Karpas-422 (cell line): ENCODE data around the gene FARS2. TPM values are rescaled to one million over a fixed set of nuclear protein-coding genes. Genes with fewer than 3 reads are reported as not detected.

Experiments
- DNase-seq: peaks from one replicate; pipeline ENCODE4 v3.0.0-alpha.2; 2015
- H2AFZ ChIP-seq: fragments of 200-600 bp; sonication (generic); 2 replicates; pipeline ENCODE4 v1.6.1; 2014; ENCODE audit warnings: antibody characterized with exemption, low read length, mixed read lengths
- H3K27ac ChIP-seq: fragments of 200-600 bp; sonication (generic); 2 replicates; pipeline ENCODE4 v1.5.1; 2014; ENCODE audit warnings: mild to moderate bottlenecking, low read length, moderate library complexity
- H3K27me3 ChIP-seq: fragments of 200-600 bp; sonication (generic); 2 replicates; pipeline ENCODE4 v1.6.1; 2014; ENCODE audit warnings: low read length, mixed read lengths
- H3K36me3 ChIP-seq: fragments of 200-600 bp; sonication (generic); 2 replicates; pipeline ENCODE4 v1.6.1; 2014; ENCODE audit warnings: low read length, mixed read lengths; ENCODE audit not compliant: insufficient read depth
- H3K4me1 ChIP-seq: fragments of 200-600 bp; sonication (generic); 2 replicates; pipeline ENCODE4 v1.6.1; 2014; ENCODE audit warnings: mild to moderate bottlenecking, low read length, mixed read lengths
- H3K4me2 ChIP-seq: fragments of 200-600 bp; sonication (generic); 2 replicates; pipeline ENCODE4 v1.6.1; 2014; ENCODE audit warnings: low read length, low read depth, mild to moderate bottlenecking; ENCODE audit not compliant: poor library complexity, severe bottlenecking
- H3K4me3 ChIP-seq: fragments of 200-600 bp; sonication (generic); 2 replicates; pipeline ENCODE4 v1.5.1; 2014; ENCODE audit warnings: mild to moderate bottlenecking, antibody characterized with exemption, low read length, mixed read lengths
- H3K79me2 ChIP-seq: fragments of 200-600 bp; sonication (generic); 2 replicates; pipeline ENCODE4 v1.6.1; 2014; ENCODE audit warnings: mild to moderate bottlenecking, low read length, mixed read lengths
- H3K9ac ChIP-seq: fragments of 200-600 bp; sonication (generic); 2 replicates; pipeline ENCODE4 v1.6.0; 2014; ENCODE audit warnings: low read length
- H3K9me2 ChIP-seq: fragments of 200-600 bp; sonication (generic), shearing (Covaris generic); replicated peaks from 2 replicates; pipeline ENCODE4 v1.6.0; 2014; ENCODE audit warnings: mild to moderate bottlenecking, low read length, moderate library complexity; ENCODE audit not compliant: insufficient read depth
- H3K9me3 ChIP-seq: fragments of 300-700, 200-600 bp; sonication (generic); 2 replicates; pipeline ENCODE4 v1.6.1; 2014; ENCODE audit warnings: low read length, mixed read lengths
- H4K20me1 ChIP-seq: fragments of 200-600 bp; sonication (generic); 2 replicates; pipeline ENCODE4 v1.6.1; 2014; ENCODE audit warnings: mild to moderate bottlenecking, antibody characterized with exemption, low read length, low read depth; ENCODE audit not compliant: insufficient read depth
- total RNA-seq: library from RNA; depleted of rRNA; stranded (reverse); fragments of >200 nt; shearing (Covaris generic); gene quantifications from 2 replicates; pipeline ENCODE4 v1.2.3, GENCODE V29; 2014; ENCODE audit warnings: low replicate concordance

Gene FARS2
- total RNA-seq, 1 experiment from 2014 or later, result 9.0 TPM

DNA sequence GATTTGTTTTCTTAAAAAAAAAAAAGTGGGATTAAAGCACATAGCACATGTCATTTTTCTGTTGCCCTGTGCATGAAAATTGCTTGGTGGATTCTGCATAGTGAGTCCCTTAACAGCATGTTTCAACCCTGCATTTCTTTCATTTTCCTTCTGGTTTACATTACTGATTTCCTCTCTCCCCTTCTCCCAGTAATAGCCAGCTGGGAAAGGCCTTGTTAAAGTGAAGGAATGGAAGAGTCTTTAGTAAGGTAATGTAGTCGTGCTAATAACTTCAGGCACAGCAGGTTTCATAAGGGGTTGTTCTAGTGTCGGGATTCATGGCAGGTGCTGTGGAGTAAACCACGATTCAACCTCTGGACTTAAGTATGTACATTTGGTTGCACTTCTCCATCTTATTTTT, 202.4 kb downstream of the FARS2 start:
- DNase-seq, result no peak
- H3K9me3 ChIP-seq, result no peaks in the 10 kb centered on the region
- no peaks in the 10 kb centered on the region for H3K36me3 ChIP-seq
- H3K9me2 ChIP-seq, result no peaks in the 10 kb centered on the region
- no peak overlapping the region for H3K4me3 ChIP-seq
- no peak overlapping the region for H2AFZ ChIP-seq
- H3K27me3 ChIP-seq, result no peaks in the 10 kb centered on the region; the same call in 1 of the 2 replicates
- H3K9ac ChIP-seq, result no peak overlapping the region
- H3K79me2 ChIP-seq, result no peaks in the 10 kb centered on the region
- H3K4me2 ChIP-seq, result no peak overlapping the region
- H3K4me1 ChIP-seq, result peaks cover 3% of the 10 kb centered on the region; the same call in 1 of the 2 replicates
- no peak overlapping the region for H3K27ac ChIP-seq
- peaks cover 30% of the 10 kb centered on the region for H4K20me1 ChIP-seq

DNA sequence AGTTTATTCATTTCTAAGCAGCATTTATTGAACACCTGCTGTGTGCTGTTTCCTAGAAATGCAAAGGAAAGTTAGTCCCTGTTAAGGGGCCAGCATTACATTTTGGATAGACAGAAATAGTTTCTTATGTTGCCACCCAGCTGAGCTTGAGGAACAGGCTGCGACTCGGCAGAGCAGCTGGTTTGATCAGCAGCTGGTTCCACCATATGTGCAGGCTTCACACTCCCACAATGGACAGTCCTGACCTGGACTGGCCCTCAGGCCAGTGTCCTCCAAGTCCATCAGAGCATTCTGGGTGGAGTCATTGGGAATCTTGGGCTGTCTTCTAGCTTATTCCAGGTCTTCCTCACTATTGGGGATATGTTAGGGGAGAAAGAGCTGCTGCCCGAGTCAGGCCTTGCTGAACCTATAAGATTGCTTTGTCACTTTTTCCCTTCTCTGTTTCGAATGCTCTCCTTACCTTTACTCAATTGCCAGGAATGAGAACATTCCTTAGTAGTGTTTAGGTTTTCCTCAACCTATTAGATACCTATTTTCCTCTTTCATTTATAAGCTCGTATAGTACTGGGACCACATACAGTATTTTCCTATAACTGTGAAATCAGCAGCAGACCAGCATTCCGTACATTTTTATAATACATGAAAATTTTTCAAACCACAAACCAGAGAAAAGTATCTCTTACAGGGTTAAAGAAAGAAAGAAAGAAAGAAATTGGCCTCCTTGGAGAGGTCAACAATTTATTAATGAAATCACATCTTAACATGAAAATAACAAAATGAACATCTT, 203.0 kb downstream of the FARS2 start:
- Histone ChIP-seq H3K4me1 (peaks cover 3% of the 10 kb centered on the region; the same call in 1 of the 2 replicates), H3K4me3 (no peak overlapping the region), H3K9me3 (no peaks in the 10 kb centered on the region), H3K9ac (no peak overlapping the region), H3K27me3 (no peaks in the 10 kb centered on the region; the same call in 1 of the 2 replicates), H3K27ac (no peak overlapping the region), H3K36me3 (no peaks in the 10 kb centered on the region), H3K79me2 (no peaks in the 10 kb centered on the region), H3K4me2 (no peak overlapping the region), H2AFZ (no peak overlapping the region), H4K20me1 (peaks cover 30% of the 10 kb centered on the region), H3K9me2 (no peaks in the 10 kb centered on the region)
- no peak for DNase-seq

DNA sequence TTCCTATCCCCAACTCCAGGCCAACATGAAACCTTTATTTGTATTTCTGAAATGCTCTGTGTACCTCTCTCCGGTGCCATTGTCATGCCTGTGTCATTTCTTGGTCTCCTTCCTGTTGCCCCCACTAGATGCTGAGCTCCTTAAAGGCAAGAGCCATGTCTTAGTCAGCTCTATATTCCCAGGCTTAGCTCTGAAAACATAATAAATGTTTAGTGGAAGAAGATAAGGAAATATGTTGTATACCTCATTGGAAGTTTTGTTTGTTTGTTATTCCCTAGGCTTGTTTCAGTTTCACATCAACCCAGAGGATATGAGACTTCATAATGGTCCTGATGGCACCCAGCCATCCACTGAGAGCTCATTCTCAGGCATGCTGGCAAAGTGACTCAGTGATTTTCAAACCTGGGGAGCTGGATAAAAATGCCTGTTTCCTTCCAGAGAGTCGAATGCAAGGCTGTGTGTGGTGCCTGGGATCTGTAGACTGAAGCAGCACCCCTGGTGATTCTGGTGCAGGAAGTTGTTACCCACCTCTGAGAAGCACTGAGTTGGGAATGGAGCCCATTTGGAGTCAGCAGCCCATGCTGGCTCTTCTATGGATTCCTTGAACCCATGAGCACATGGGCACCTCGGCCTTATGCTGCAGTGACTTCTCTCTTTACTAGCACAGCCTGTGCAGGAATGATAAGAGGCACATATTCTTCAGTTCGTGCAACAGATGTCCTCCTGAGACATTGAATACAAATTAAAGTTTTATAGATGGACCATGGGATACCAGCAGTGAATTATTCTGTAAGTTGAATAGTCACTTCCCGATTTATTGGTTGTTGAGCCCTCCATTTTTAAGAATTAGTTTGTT, 205.2 kb downstream of the FARS2 start:
- Histone ChIP-seq H3K4me2 (no peak overlapping the region), H3K4me1 (peaks cover 5% of the 10 kb centered on the region)

DNA sequence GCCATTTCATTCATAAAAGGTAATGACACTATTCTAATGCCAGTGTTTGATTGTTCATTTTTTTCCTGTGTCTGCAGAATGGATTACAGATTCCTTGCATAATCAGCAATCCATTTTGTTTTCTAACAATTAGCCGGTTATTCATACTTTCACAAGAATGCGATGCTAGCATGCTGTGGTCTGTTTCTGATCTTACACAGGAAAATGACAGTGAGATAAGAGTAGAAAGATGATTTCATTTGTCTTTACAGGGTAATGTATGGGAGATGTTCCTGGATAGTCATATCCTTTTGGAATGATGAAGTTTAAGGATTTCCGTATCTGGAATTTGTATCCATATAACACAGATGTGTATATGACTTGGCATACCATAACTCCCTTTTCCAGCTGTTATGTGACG, 207.3 kb downstream of the FARS2 start:
- DNase-seq, result no peak
- Histone ChIP-seq H3K27me3 (no peaks in the 10 kb centered on the region; the same call in 1 of the 2 replicates), H3K9ac (no peak overlapping the region), H3K4me2 (no peak overlapping the region), H3K4me1 (peaks cover 5% of the 10 kb centered on the region), H4K20me1 (peaks cover 20% of the 10 kb centered on the region), H3K4me3 (no peak overlapping the region), H2AFZ (no peak overlapping the region), H3K36me3 (no peaks in the 10 kb centered on the region), H3K79me2 (no peaks in the 10 kb centered on the region), H3K9me3 (no peaks in the 10 kb centered on the region), H3K9me2 (no peaks in the 10 kb centered on the region), H3K27ac (no peak overlapping the region)

More for the DNA sequence above, 205.2 kb downstream of the FARS2 start:
- H3K79me2 ChIP-seq, result no peaks in the 10 kb centered on the region
- no peak overlapping the region for H3K4me3 ChIP-seq
- no peak overlapping the region for H3K9ac ChIP-seq
- no peak overlapping the region for H2AFZ ChIP-seq
- no peak overlapping the region for H3K27ac ChIP-seq
- no peaks in the 10 kb centered on the region for H3K9me2 ChIP-seq
- DNase-seq, result no peak
- H3K36me3 ChIP-seq, result no peaks in the 10 kb centered on the region
- H4K20me1 ChIP-seq, result peaks cover 27% of the 10 kb centered on the region
- no peaks in the 10 kb centered on the region for H3K9me3 ChIP-seq
- no peaks in the 10 kb centered on the region; the same call in 1 of the 2 replicates for H3K27me3 ChIP-seq

DNA sequence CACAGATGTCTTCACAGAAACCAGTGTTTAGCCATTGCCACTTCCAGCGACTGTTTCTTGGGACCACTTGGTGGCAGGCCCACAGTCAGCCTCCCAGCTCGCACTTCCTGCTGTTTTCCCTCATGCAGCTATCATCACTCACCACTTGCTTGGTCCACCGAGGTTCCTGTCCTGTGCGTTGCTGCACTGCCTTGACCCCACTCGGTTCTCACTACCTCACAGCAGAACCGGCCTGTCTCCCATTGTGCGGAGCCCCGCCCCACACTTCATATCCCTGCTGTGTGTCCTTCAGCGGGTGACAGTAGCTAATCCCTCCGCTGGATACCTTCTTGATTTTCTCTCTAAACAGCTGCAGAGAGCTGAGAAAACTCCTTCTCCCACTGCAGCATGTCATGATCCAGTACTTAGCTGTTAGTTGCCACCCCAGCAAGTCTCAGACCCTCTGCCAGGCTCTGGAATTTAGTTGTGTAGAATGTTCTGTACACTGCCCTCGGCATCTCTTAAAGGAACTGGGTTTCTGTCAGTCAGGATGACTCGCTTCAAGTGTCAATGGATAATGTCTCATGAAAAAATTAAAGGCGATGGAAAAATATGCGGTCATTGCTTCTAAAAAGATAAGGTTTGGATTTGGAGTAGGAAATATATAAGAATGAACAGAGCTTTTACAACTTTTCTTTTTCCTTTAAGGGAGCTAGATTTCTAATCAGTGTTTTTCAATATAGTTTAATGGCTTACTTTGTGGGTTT, 208.0 kb downstream of the FARS2 start:
- Histone ChIP-seq H3K9me2 (no peaks in the 10 kb centered on the region), H3K4me3 (no peak overlapping the region), H3K9ac (no peak overlapping the region), H3K27me3 (no peaks in the 10 kb centered on the region), H3K36me3 (no peaks in the 10 kb centered on the region), H3K9me3 (no peaks in the 10 kb centered on the region), H3K4me1 (peaks cover 5% of the 10 kb centered on the region), H3K4me2 (no peak overlapping the region), H2AFZ (no peak overlapping the region), H4K20me1 (peaks cover 18% of the 10 kb centered on the region), H3K27ac (no peak overlapping the region), H3K79me2 (no peaks in the 10 kb centered on the region)
- DNase-seq, result no peak

DNA sequence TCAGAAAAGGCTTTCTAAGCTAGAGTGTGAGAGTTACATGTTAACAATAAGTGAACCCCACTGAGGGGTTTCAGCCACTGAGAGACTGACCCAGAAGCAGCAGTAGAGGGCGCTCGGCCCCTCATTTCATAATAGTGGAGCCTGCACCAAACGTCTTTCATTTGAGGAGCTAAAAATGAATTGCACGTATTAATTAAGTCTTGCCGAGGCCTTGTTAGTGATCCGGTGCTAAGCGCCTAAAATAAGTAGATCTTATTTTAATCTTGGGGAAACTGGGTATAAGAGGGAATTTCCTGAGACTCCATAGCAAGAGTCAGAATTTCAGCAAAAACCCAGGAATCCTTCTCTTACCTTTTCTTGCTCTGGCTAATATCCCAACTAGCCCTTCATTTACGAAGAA, 209.7 kb downstream of the FARS2 start:
- peaks cover 14% of the 10 kb centered on the region for H4K20me1 ChIP-seq
- H2AFZ ChIP-seq, result no peak overlapping the region
- H3K9me2 ChIP-seq, result no peaks in the 10 kb centered on the region
- no peak overlapping the region for H3K4me2 ChIP-seq
- H3K27ac ChIP-seq, result no peak overlapping the region
- no peaks in the 10 kb centered on the region for H3K27me3 ChIP-seq
- DNase-seq, result peak; percentile 86
- no peak overlapping the region for H3K4me3 ChIP-seq
- peaks cover 5% of the 10 kb centered on the region for H3K4me1 ChIP-seq
- no peaks in the 10 kb centered on the region for H3K79me2 ChIP-seq
- no peaks in the 10 kb centered on the region for H3K36me3 ChIP-seq
- no peaks in the 10 kb centered on the region for H3K9me3 ChIP-seq
- no peak overlapping the region for H3K9ac ChIP-seq

DNA sequence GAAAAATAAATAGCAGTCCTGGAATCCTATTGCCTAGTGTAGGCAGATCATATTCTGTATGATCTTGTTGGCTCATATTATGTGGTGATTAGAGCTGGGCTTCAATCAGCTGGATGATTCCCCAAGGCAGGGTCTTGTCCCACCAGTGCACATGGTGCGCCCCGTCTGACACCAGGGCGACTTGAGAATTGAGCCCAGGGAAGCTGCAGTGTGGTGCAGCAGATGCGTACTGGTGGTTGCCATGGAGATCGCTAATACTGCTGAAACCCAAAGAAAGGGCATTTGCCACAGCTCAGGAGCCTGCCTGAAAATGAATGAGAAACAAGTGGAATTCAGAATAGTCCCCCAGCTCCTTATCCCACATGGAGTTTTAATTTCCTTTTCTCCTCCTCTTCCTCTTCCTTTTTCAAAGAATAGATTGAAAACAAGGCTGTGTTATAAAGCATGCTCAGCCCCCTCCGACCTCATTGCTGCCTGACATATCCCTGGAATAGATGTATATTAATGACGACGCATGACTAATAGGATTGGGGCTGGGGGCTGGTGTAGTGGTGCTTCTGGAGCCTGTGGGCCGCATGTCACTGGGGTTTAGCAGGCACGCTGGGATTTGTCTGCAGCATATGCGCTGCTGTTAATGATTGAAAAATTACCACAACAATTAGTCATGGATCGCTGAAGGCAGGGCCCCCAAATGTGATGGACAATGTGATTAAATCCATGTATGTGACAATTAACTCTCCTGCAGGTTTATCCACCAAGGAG, 210.5 kb downstream of the FARS2 start:
- H3K4me1 ChIP-seq, result peaks cover 5% of the 10 kb centered on the region
- no peaks in the 10 kb centered on the region for H3K79me2 ChIP-seq
- DNase-seq, result no peak
- peaks cover 14% of the 10 kb centered on the region for H4K20me1 ChIP-seq
- no peak overlapping the region for H3K27ac ChIP-seq
- no peaks in the 10 kb centered on the region for H3K36me3 ChIP-seq
- H3K9me2 ChIP-seq, result no peaks in the 10 kb centered on the region
- no peak overlapping the region for H3K4me3 ChIP-seq
- H3K9ac ChIP-seq, result no peak overlapping the region
- H3K4me2 ChIP-seq, result no peak overlapping the region
- no peaks in the 10 kb centered on the region for H3K27me3 ChIP-seq
- no peaks in the 10 kb centered on the region for H3K9me3 ChIP-seq
- no peak overlapping the region for H2AFZ ChIP-seq
